H9 (cell line): ENCODE data around the gene GLT6D1. TPM values are rescaled to one million over a fixed set of nuclear protein-coding genes. Genes with fewer than 3 reads are reported as not detected.

Experiments used
- DNase-seq: peaks from one replicate; pipeline ENCODE4 v3.0.0-alpha.2; 2017
- H2AFZ ChIP-seq: one replicate; pipeline ENCODE4 v1.6.1; 2013; ENCODE audit warnings: mild to moderate bottlenecking, low read length, control low read depth, moderate library complexity
- H2AK5ac ChIP-seq: 2 replicates; pipeline ENCODE4 v1.6.1; 2013; ENCODE audit warnings: low read length, control low read depth, mixed read lengths; ENCODE audit not compliant: insufficient read length
- H2BK120ac ChIP-seq: one replicate; pipeline ENCODE4 v1.6.1; 2013; ENCODE audit warnings: low read depth, mild to moderate bottlenecking, low read length, control low read depth, inconsistent platforms; ENCODE audit not compliant: poor library complexity, severe bottlenecking
- H2BK12ac ChIP-seq: 2 replicates; pipeline ENCODE4 v1.6.1; 2013; ENCODE audit warnings: low read length, control low read depth, mixed read lengths, low read depth; ENCODE audit not compliant: insufficient read length
- H2BK15ac ChIP-seq: 2 replicates; pipeline ENCODE4 v1.6.1; 2013; ENCODE audit warnings: low read depth, low read length, control low read depth
- H2BK20ac ChIP-seq: one replicate; pipeline ENCODE4 v1.6.1; 2013; ENCODE audit warnings: low read depth, mild to moderate bottlenecking, low read length, control low read depth, inconsistent platforms; ENCODE audit not compliant: poor library complexity, severe bottlenecking
- H2BK5ac ChIP-seq: 2 replicates; pipeline ENCODE4 v1.6.1; 2013; ENCODE audit warnings: low read length, control low read depth, mixed read lengths; ENCODE audit not compliant: insufficient read length
- H3K14ac ChIP-seq: 2 replicates; pipeline ENCODE4 v1.6.1; 2013; ENCODE audit warnings: low read length, control low read depth; ENCODE audit not compliant: insufficient read depth
- H3K18ac ChIP-seq: 2 replicates; pipeline ENCODE4 v1.6.1; 2013; ENCODE audit warnings: low read depth, mild to moderate bottlenecking, mixed read lengths, low read length, control low read depth; ENCODE audit not compliant: insufficient read length
- H3K23ac ChIP-seq: 2 replicates; pipeline ENCODE4 v1.6.1; 2013; ENCODE audit warnings: low read length, control low read depth, mixed read lengths, low read depth; ENCODE audit not compliant: insufficient read length
- H3K23me2 ChIP-seq: 2 replicates; pipeline ENCODE4 v1.6.1; 2013; ENCODE audit warnings: low read depth, mild to moderate bottlenecking, mixed read lengths, low read length, control low read depth; ENCODE audit not compliant: insufficient read length, poor library complexity, severe bottlenecking
- H3K27ac ChIP-seq: 2 replicates; pipeline ENCODE4 v1.5.1; 2013; ENCODE audit warnings: low read length, control low read depth, mixed read lengths, low read depth; ENCODE audit not compliant: insufficient read length
- H3K27me3 ChIP-seq: 2 replicates; pipeline ENCODE4 v1.6.1; 2013; ENCODE audit warnings: low read length, control low read depth, inconsistent platforms; ENCODE audit not compliant: insufficient read depth
- H3K4ac ChIP-seq: 2 replicates; pipeline ENCODE4 v1.6.1; 2013; ENCODE audit warnings: low read depth, mild to moderate bottlenecking, control low read depth, inconsistent platforms, low read length, moderate library complexity
- H3K4me1 ChIP-seq: 2 replicates; pipeline ENCODE4 v1.6.1; 2013; ENCODE audit warnings: low read length, control low read depth, inconsistent platforms; ENCODE audit not compliant: insufficient read depth
- H3K4me2 ChIP-seq: 2 replicates; pipeline ENCODE4 v1.6.1; 2013; ENCODE audit warnings: low read length, control low read depth, mixed read lengths; ENCODE audit not compliant: insufficient read length, insufficient read depth
- H3K56ac ChIP-seq: 2 replicates; pipeline ENCODE4 v1.6.1; 2013; ENCODE audit warnings: low read depth, mild to moderate bottlenecking, mixed read lengths, low read length, control low read depth; ENCODE audit not compliant: insufficient read length
- H3K79me1 ChIP-seq: 2 replicates; pipeline ENCODE4 v1.6.1; 2013; ENCODE audit warnings: low read depth, mild to moderate bottlenecking, moderate library complexity, low read length, control low read depth, inconsistent platforms; ENCODE audit not compliant: insufficient read depth, poor library complexity, severe bottlenecking
- H3K79me2 ChIP-seq: 2 replicates; pipeline ENCODE4 v1.6.1; 2013; ENCODE audit warnings: low read length, control low read depth, inconsistent platforms; ENCODE audit not compliant: insufficient read depth
- H3K9ac ChIP-seq: 2 replicates; pipeline ENCODE4 v1.6.1; 2013; ENCODE audit warnings: low read length, control low read depth, mixed read lengths; ENCODE audit not compliant: insufficient read length; ENCODE audit errors: extremely low read depth
- H3K9me3 ChIP-seq: one replicate; pipeline ENCODE4 v1.6.1; 2013; ENCODE audit warnings: low read depth, low read length, inconsistent platforms; ENCODE audit not compliant: control insufficient read depth
- H3T11ph ChIP-seq: one replicate; pipeline ENCODE4 v1.6.1; 2013; ENCODE audit warnings: mild to moderate bottlenecking, low read length, control low read depth, inconsistent platforms
- H4K20me1 ChIP-seq: one replicate; pipeline ENCODE4 v1.6.1; 2013; ENCODE audit not compliant: control insufficient read depth, insufficient read length, insufficient read depth
- H4K5ac ChIP-seq: 2 replicates; pipeline ENCODE4 v1.6.1; 2013; ENCODE audit warnings: low read depth, mild to moderate bottlenecking, mixed read lengths, low read length, control low read depth; ENCODE audit not compliant: insufficient read length
- H4K8ac ChIP-seq: replicated peaks from 2 replicates; pipeline ENCODE4 v1.6.1; 2013; ENCODE audit warnings: low read length, control low read depth, mixed read lengths, low read depth; ENCODE audit not compliant: insufficient read length
- H4K91ac ChIP-seq: 2 replicates; pipeline ENCODE4 v1.6.1; 2013; ENCODE audit warnings: low read depth, mild to moderate bottlenecking, moderate library complexity, mixed read lengths, low read length, control low read depth; ENCODE audit not compliant: insufficient read length
- H3K27ac Mint-ChIP-seq, 3 experiments: 2 replicates in 2 of 3; 3 replicates in 1 of 3; pipeline ENCODE4 v1.8.0; 2020 to 2021; ENCODE audit warnings: mixed read lengths in 3 of 3, mild to moderate bottlenecking in 1 of 3, moderate library complexity in 1 of 3
- H3K27me3 Mint-ChIP-seq: 2 replicates; pipeline ENCODE4 v1.8.0; 2021; ENCODE audit warnings: low read depth, mild to moderate bottlenecking, moderate library complexity, mixed read lengths
- H3K36me3 Mint-ChIP-seq, 3 experiments: 2 replicates in 2 of 3; 3 replicates in 1 of 3; pipeline ENCODE4 v1.8.0; 2020 to 2021; ENCODE audit warnings: low read depth in 3 of 3, mixed read lengths in 3 of 3; ENCODE audit not compliant: insufficient read depth in 1 of 3
- H3K4me1 Mint-ChIP-seq, 2 experiments: 2 replicates each; pipeline ENCODE4 v1.8.0; 2020; ENCODE audit warnings: mixed read lengths in 2 of 2
- H3K4me3 Mint-ChIP-seq, 2 experiments: 2 replicates in 1 of 2; 3 replicates in 1 of 2; pipeline ENCODE4 v1.8.0; 2020 to 2021; ENCODE audit warnings: mild to moderate bottlenecking in 2 of 2, mixed read lengths in 2 of 2, moderate library complexity in 1 of 2
- H3K9me3 Mint-ChIP-seq, 2 experiments: 2 replicates in 1 of 2; 3 replicates in 1 of 2; pipeline ENCODE4 v1.8.0; 2020; ENCODE audit warnings: mild to moderate bottlenecking in 2 of 2, mixed read lengths in 2 of 2, moderate library complexity in 1 of 2
- WGBS: extraction: QIAGEN DNeasy Blood & Tissue Kit; methylation state at CpG from one replicate; pipeline ENCODE4 v1.1.7; 2013; ENCODE audit warnings: missing lambda C conversion rate, low lambda C conversion rate, mixed read lengths; ENCODE audit not compliant: insufficient read length; ENCODE audit errors: extremely low coverage; 5-methylcytosine and 5-hydroxymethylcytosine counted together
- total RNA-seq: library from RNA; stranded (reverse); gene quantifications from 2 replicates; pipeline ENCODE4 v1.2.1, GENCODE V29; 2021
- TF ChIP-seq, protein P1 (sequence below): fragments of 200-600 bp; sonication (generic); conservative IDR thresholded peaks from 3 replicates; pipeline ENCODE4 v1.8.0; 2021; ENCODE audit warnings: antibody characterized with exemption, mild to moderate bottlenecking

GLT6D1 gene
- total RNA-seq, 1 experiment from 2014 or later, result not detected

DNA sequence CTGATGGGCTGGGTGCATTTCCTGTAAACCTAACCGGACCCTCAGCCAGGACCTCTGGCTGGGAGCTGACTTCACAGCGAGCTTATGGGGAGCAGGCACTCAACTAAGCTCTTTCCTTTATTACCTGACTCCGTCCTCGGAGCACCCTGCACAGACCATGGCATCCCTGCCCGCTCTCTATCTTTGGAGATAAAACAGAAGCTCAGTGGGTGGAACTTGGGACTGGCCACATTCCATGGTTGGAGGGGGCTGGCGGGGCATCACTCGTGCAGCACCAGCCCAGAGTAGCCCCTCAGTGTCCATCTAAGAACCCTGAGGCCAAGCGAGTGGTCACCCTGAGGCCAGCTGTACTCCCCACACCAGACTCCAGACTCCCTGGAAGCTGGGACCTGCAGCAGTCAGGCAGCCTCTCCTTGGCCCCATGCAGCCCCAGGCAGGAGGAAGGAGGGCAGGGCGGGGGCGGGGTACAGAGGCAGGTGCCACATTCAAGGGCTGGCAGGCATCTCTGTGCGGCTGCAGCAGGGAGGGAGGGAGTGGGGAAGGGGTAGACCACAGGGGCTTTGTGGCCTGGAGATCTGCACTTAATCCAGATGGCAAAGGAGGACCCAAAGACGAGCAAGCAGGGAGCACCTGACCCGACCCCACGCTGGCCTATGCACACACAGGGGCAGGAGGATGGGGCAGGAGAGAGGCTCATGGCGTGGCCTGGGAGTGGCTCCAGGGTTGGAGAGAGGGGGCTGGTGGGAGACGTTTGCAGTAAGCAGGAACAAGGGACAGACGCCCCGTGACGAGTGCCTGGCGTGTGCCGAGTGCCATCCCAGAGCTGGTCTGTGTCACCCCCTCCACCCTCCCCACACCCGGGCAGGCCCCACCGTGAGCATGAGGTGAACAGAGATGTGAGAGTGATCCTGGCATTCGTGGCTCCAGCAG lies 26.1 kb downstream of the GLT6D1 start:
- H3K14ac ChIP-seq, result no peak overlapping the region; the same call in 1 of the 2 replicates
- no peak overlapping the region for H2BK20ac ChIP-seq
- H3K56ac ChIP-seq, result no peak overlapping the region
- no peak overlapping the region for H4K8ac ChIP-seq
- Mint-ChIP-seq H3K27ac (peak overlapping the region in 1 of 3 experiments; percentile 79; a peak in 1 of 7 replicates), H3K27me3 (peaks cover 3% of the 10 kb centered on the region), H3K4me1 (0 out of 4 replicates have a peak, but pooled peaks cover 0 to 3% of the 10 kb centered on the region in 2 experiments), H3K9me3 (peaks cover 19 to 20% of the 10 kb centered on the region in 2 experiments), H3K36me3 (peaks cover 5 to 14% (median 7%) of the 10 kb centered on the region in 3 experiments; a peak in 5 of 7 replicates), H3K4me3 (no peak overlapping the region)
- no peak overlapping the region for H3K27ac ChIP-seq
- H3K9ac ChIP-seq, result no peak overlapping the region
- H2AK5ac ChIP-seq, result no peak overlapping the region
- no peaks in the 10 kb centered on the region for H3K79me2 ChIP-seq
- no peaks in the 10 kb centered on the region for H3K79me1 ChIP-seq
- no peaks in the 10 kb centered on the region for H3K23me2 ChIP-seq
- no peak overlapping the region for H2AFZ ChIP-seq
- no peak overlapping the region for H4K5ac ChIP-seq
- H3T11ph ChIP-seq, result no peak overlapping the region
- H2BK120ac ChIP-seq, result no peak overlapping the region
- TF ChIP-seq, protein P1, sequence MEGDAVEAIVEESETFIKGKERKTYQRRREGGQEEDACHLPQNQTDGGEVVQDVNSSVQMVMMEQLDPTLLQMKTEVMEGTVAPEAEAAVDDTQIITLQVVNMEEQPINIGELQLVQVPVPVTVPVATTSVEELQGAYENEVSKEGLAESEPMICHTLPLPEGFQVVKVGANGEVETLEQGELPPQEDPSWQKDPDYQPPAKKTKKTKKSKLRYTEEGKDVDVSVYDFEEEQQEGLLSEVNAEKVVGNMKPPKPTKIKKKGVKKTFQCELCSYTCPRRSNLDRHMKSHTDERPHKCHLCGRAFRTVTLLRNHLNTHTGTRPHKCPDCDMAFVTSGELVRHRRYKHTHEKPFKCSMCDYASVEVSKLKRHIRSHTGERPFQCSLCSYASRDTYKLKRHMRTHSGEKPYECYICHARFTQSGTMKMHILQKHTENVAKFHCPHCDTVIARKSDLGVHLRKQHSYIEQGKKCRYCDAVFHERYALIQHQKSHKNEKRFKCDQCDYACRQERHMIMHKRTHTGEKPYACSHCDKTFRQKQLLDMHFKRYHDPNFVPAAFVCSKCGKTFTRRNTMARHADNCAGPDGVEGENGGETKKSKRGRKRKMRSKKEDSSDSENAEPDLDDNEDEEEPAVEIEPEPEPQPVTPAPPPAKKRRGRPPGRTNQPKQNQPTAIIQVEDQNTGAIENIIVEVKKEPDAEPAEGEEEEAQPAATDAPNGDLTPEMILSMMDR, result no peak
- no peak overlapping the region for H3K23ac ChIP-seq
- no peaks in the 10 kb centered on the region for H4K20me1 ChIP-seq
- H3K18ac ChIP-seq, result no peak overlapping the region
- H2BK12ac ChIP-seq, result no peak overlapping the region
- H3K27me3 ChIP-seq, result no peaks in the 10 kb centered on the region
- H2BK5ac ChIP-seq, result no peak overlapping the region
- no peaks in the 10 kb centered on the region for H3K9me3 ChIP-seq
- H4K91ac ChIP-seq, result no peak overlapping the region
- no peak for DNase-seq
- no peak overlapping the region for H2BK15ac ChIP-seq
- no peak overlapping the region for H3K4ac ChIP-seq
- no CpG with 5 or more reads among the region's 24 CpGs for WGBS
- no peak overlapping the region for H3K4me2 ChIP-seq
- no peaks in the 10 kb centered on the region for H3K4me1 ChIP-seq
